Neural crest cell (in vitro differentiated cells): ENCODE results near the gene CNOT6. TPM values are rescaled to one million over a fixed set of nuclear protein-coding genes. Genes with fewer than 3 reads are reported as not detected.

Source experiments
- DNase-seq: peaks from one replicate; pipeline ENCODE4 v3.0.0; 2021; ENCODE audit warnings: low read depth, mixed read lengths, low spot score
- H3K27ac Mint-ChIP-seq: one replicate; pipeline ENCODE4 v1.8.0; 2021; ENCODE audit warnings: mild to moderate bottlenecking, mixed read lengths; ENCODE audit not compliant: unreplicated experiment
- H3K27me3 Mint-ChIP-seq: 2 replicates; pipeline ENCODE4 v1.8.0; 2021; ENCODE audit warnings: low read depth, mild to moderate bottlenecking, mixed read lengths
- H3K36me3 Mint-ChIP-seq: 2 replicates; pipeline ENCODE4 v1.8.0; 2021; ENCODE audit warnings: low read depth, mild to moderate bottlenecking, mixed read lengths
- H3K4me1 Mint-ChIP-seq: 2 replicates; pipeline ENCODE4 v1.8.0; 2021; ENCODE audit warnings: mixed read lengths
- H3K4me3 Mint-ChIP-seq: one replicate; pipeline ENCODE4 v1.8.0; 2021; ENCODE audit warnings: mild to moderate bottlenecking, mixed read lengths
- H3K9me3 Mint-ChIP-seq: 2 replicates; pipeline ENCODE4 v1.8.0; 2021; ENCODE audit warnings: mixed read lengths
- CTCF ChIP-seq: fragments of 200-600 bp; sonication (generic); conservative IDR thresholded peaks from 2 replicates; pipeline ENCODE4 v1.5.0; 2021; ENCODE audit warnings: antibody characterized with exemption, mild to moderate bottlenecking
- total RNA-seq: library from RNA; stranded (reverse); gene quantifications from 2 replicates; pipeline ENCODE4 v1.2.1, GENCODE V29; 2021

CNOT6 gene
- total RNA-seq, 1 donor from 2014 or later, result 75.7 TPM

- peaks cover 43% of the 10 kb centered on the region for H3K4me1 Mint-ChIP-seq
- H3K36me3 Mint-ChIP-seq, result no peaks in the 10 kb centered on the region
Observed at GRCh38 chr5:180519098-180519497, 24.9 kb downstream of the CNOT6 start.

GRCh38 chr5:180521101-180521500 lies 26.9 kb downstream of the CNOT6 start:
- Mint-ChIP-seq H3K4me1 (peaks cover 52% of the 10 kb centered on the region), H3K27ac (no peak overlapping the region), H3K4me3 (no peak overlapping the region), H3K9me3 (no peaks in the 10 kb centered on the region), H3K36me3 (peaks cover 2% of the 10 kb centered on the region), H3K27me3 (no peaks in the 10 kb centered on the region)
- no peak for DNase-seq
- no peak for TF ChIP-seq CTCF

More at GRCh38 chr5:180519098-180519497, 24.9 kb downstream of the CNOT6 start:
- Mint-ChIP-seq H3K9me3 (no peaks in the 10 kb centered on the region), H3K4me3 (no peak overlapping the region), H3K27ac (no peak overlapping the region), H3K27me3 (no peaks in the 10 kb centered on the region)
- TF ChIP-seq CTCF, result no peak
- no peak for DNase-seq

- H3K4me1 Mint-ChIP-seq, result peaks cover 57% of the 10 kb centered on the region
- H3K27ac Mint-ChIP-seq, result no peak overlapping the region
- H3K27me3 Mint-ChIP-seq, result no peaks in the 10 kb centered on the region
- H3K36me3 Mint-ChIP-seq, result peaks cover 7% of the 10 kb centered on the region
- H3K4me3 Mint-ChIP-seq, result no peak overlapping the region
- H3K9me3 Mint-ChIP-seq, result no peaks in the 10 kb centered on the region
- TF ChIP-seq CTCF, result no peak
- DNase-seq, result no peak
Observed at GRCh38 chr5:180521591-180521990, 27.4 kb downstream of the CNOT6 start.

- H3K9me3 Mint-ChIP-seq, result no peaks in the 10 kb centered on the region
- no peak for DNase-seq
- H3K27ac Mint-ChIP-seq, result no peak overlapping the region
- peaks cover 57% of the 10 kb centered on the region for H3K4me1 Mint-ChIP-seq
- H3K27me3 Mint-ChIP-seq, result no peaks in the 10 kb centered on the region
- peaks cover 7% of the 10 kb centered on the region for H3K36me3 Mint-ChIP-seq
- TF ChIP-seq CTCF, result no peak
- no peak overlapping the region for H3K4me3 Mint-ChIP-seq
Observed at GRCh38 chr5:180522330-180522729, 28.2 kb downstream of the CNOT6 start.

- DNase-seq, result no peak
- Mint-ChIP-seq H3K4me3 (no peak overlapping the region), H3K36me3 (peaks cover 11% of the 10 kb centered on the region), H3K4me1 (peaks cover 51% of the 10 kb centered on the region), H3K9me3 (no peaks in the 10 kb centered on the region), H3K27ac (peak overlapping the region; percentile 61), H3K27me3 (no peaks in the 10 kb centered on the region)
- no peak for TF ChIP-seq CTCF
Observed at GRCh38 chr5:180523629-180524466, 29.7 kb downstream of the CNOT6 start.
